Fibroblast of villous mesenchyme (primary cell): Measurements from ENCODE around the gene STRBP. TPM values are rescaled to one million over a fixed set of nuclear protein-coding genes. Genes with fewer than 3 reads are reported as not detected.

Experiments used
- DNase-seq: peaks from one replicate; pipeline ENCODE4 v3.0.0-alpha.2; 2010; ENCODE audit warnings: low read depth
- H3K4me3 ChIP-seq: 2 replicates; pipeline ENCODE4 v1.5.1; 2011; ENCODE audit warnings: low read depth, mild to moderate bottlenecking, low read length
- CTCF ChIP-seq: IDR thresholded peaks from 2 replicates; pipeline ENCODE4 v1.5.1; 2012; ENCODE audit warnings: low read depth, mild to moderate bottlenecking, low read length; ENCODE audit not compliant: insufficient read depth
- total RNA-seq: library from RNA; depleted of rRNA; stranded (reverse); fragments of >200 nt; gene quantifications from 2 replicates; pipeline ENCODE4 v1.2.3, GENCODE V29; 2012

Gene STRBP
- total RNA-seq, 1 donor = 4.3 TPM

GRCh38 chr9:123261006-123261677 is 7.2 kb downstream of the STRBP start:
- TF ChIP-seq CTCF = no peak
- no peak for DNase-seq
- H3K4me3 ChIP-seq = no peak overlapping the region

- TF ChIP-seq CTCF = no peak
- no peak for DNase-seq
- H3K4me3 ChIP-seq = no peak overlapping the region
Observed at GRCh38 chr9:123260340-123260739, 8.0 kb downstream of the STRBP start.

- TF ChIP-seq CTCF = no peak
- no peak for DNase-seq
- no peak overlapping the region for H3K4me3 ChIP-seq
Observed at GRCh38 chr9:123257276-123257675, 11.1 kb downstream of the STRBP start.

GRCh38 chr9:123255718-123256117 is 12.7 kb downstream of the STRBP start:
- no peak overlapping the region for H3K4me3 ChIP-seq
- no peak for DNase-seq
- TF ChIP-seq CTCF = no peak

GRCh38 chr9:123253204-123253603 is 15.2 kb downstream of the STRBP start:
- no peak for DNase-seq
- no peak overlapping the region for H3K4me3 ChIP-seq
- no peak for TF ChIP-seq CTCF

- no peak for TF ChIP-seq CTCF
- no peak overlapping the region for H3K4me3 ChIP-seq
- no peak for DNase-seq
Observed at GRCh38 chr9:123251741-123252140, 16.6 kb downstream of the STRBP start.

GRCh38 chr9:123251324-123251723 is 17.1 kb downstream of the STRBP start:
- DNase-seq = no peak
- no peak overlapping the region for H3K4me3 ChIP-seq
- TF ChIP-seq CTCF = no peak
